Stomach smooth muscle (tissue), 2 donors: ENCODE results near the gene PALB2.

ENCODE experiments used
- H3K27ac ChIP-seq: one replicate; pipeline ENCODE4 v1.7.0; 2013; ENCODE audit warnings: mild to moderate bottlenecking, low read length, inconsistent platforms
- H3K27me3 ChIP-seq, 2 donors: one replicate each; pipeline ENCODE4 v1.7.0; 2013; ENCODE audit warnings: low read length in 2 of 2; ENCODE audit not compliant: insufficient read depth in 2 of 2, control insufficient read depth in 1 of 2
- H3K36me3 ChIP-seq, 2 donors: one replicate each; pipeline ENCODE4 v1.7.0; 2013; ENCODE audit warnings: low read length in 2 of 2; ENCODE audit not compliant: control insufficient read depth in 2 of 2, insufficient read depth in 2 of 2
- H3K4me1 ChIP-seq: one replicate; pipeline ENCODE4 v1.7.0; 2013; ENCODE audit warnings: low read length; ENCODE audit not compliant: control insufficient read depth, insufficient read depth
- H3K4me3 ChIP-seq, 2 donors: one replicate each; pipeline ENCODE4 v1.7.0; 2013; ENCODE audit warnings: low read length in 2 of 2
- H3K9ac ChIP-seq, 2 donors: one replicate each; pipeline ENCODE4 v1.7.0; 2013; ENCODE audit warnings: low read length in 2 of 2, mild to moderate bottlenecking in 1 of 2
- H3K9me3 ChIP-seq, 2 donors: one replicate each; pipeline ENCODE4 v1.7.0; 2013; ENCODE audit warnings: low read length in 2 of 2; ENCODE audit not compliant: control insufficient read depth in 2 of 2
- donor health status: healthy.
- donor health status: Pancreatic carcinoma.

PALB2 gene

GRCh38 chr16:23580391-23580790 is 60.7 kb downstream of the PALB2 start:
- Histone ChIP-seq H3K9me3 (no peaks in the 10 kb centered on the region), H3K4me1 (no peaks in the 10 kb centered on the region), H3K27ac (no peak overlapping the region), H3K4me3 (no peak overlapping the region), H3K9ac (no peak overlapping the region), H3K36me3 (peaks cover 36 to 48% of the 10 kb centered on the region in 2 donors), H3K27me3 (no peaks in the 10 kb centered on the region)

GRCh38 chr16:23579371-23579770 is 61.7 kb downstream of the PALB2 start:
- Histone ChIP-seq H3K27ac (no peak overlapping the region), H3K36me3 (peaks cover 31 to 46% of the 10 kb centered on the region in 2 donors), H3K4me3 (no peak overlapping the region), H3K27me3 (no peaks in the 10 kb centered on the region), H3K4me1 (no peaks in the 10 kb centered on the region), H3K9me3 (no peaks in the 10 kb centered on the region), H3K9ac (no peak overlapping the region)

DNA sequence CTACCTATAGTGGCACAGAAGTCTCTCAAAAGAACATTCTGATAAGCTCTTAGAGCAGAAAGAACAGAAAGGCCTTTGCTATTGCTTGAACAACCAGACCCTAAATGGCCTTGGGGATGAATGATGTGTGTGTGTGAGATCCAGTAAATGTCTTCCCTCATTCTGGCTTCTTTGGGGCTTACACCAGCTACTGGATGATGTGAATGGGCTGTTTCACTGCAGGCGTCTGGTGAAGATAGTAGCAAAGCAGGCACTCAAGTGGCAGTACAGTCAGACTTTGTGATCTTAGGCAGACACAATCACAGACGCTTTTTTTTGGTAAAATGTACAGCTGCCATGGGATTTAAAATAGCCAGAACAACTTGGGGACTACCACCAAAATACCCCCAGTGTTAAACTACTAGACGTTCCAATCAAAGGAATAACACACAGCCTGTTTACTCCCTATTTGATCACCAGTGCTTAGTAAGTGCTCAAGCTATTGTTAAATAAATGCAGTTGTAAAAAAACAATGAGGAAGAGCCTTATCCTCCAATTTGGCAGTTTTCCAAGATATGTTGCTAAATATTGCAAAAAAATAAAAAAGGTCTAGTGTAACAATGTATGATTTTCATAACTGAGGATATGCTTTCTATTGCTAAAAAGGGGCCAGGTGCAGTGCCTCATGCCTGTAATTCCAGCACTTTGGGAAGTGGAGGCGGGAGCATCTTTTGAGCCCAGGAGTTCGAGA is 62.8 kb downstream of the PALB2 start:
- no peaks in the 10 kb centered on the region for H3K9me3 ChIP-seq
- no peak overlapping the region for H3K4me3 ChIP-seq
- H3K27ac ChIP-seq, result no peak overlapping the region
- no peaks in the 10 kb centered on the region for H3K4me1 ChIP-seq
- H3K27me3 ChIP-seq, result no peaks in the 10 kb centered on the region
- peaks cover 30 to 49% of the 10 kb centered on the region in 2 donors for H3K36me3 ChIP-seq
- H3K9ac ChIP-seq, result no peak overlapping the region

- Histone ChIP-seq H3K9me3 (no peaks in the 10 kb centered on the region), H3K27me3 (no peaks in the 10 kb centered on the region), H3K36me3 (peaks cover 30 to 53% of the 10 kb centered on the region in 2 donors), H3K4me3 (no peak overlapping the region), H3K9ac (no peak overlapping the region), H3K4me1 (no peaks in the 10 kb centered on the region), H3K27ac (no peak overlapping the region)
Measured at GRCh38 chr16:23577493-23577892, 63.6 kb downstream of the PALB2 start.

GRCh38 chr16:23575834-23576233 is 65.3 kb downstream of the PALB2 start:
- no peaks in the 10 kb centered on the region for H3K4me1 ChIP-seq
- H3K9me3 ChIP-seq, result no peaks in the 10 kb centered on the region
- peaks cover 40 to 61% of the 10 kb centered on the region in 2 donors for H3K36me3 ChIP-seq
- no peak overlapping the region for H3K9ac ChIP-seq
- no peaks in the 10 kb centered on the region for H3K27me3 ChIP-seq
- H3K27ac ChIP-seq, result no peak overlapping the region
- H3K4me3 ChIP-seq, result no peak overlapping the region

- Histone ChIP-seq H3K36me3 (peaks cover 31 to 54% of the 10 kb centered on the region in 2 donors), H3K4me1 (no peaks in the 10 kb centered on the region), H3K9me3 (no peaks in the 10 kb centered on the region), H3K4me3 (no peak overlapping the region), H3K27ac (no peak overlapping the region), H3K9ac (no peak overlapping the region), H3K27me3 (no peaks in the 10 kb centered on the region)
Measured at GRCh38 chr16:23573817-23574216, 67.3 kb downstream of the PALB2 start.

- Histone ChIP-seq H3K27me3 (no peaks in the 10 kb centered on the region), H3K9ac (no peak overlapping the region), H3K4me3 (no peak overlapping the region), H3K4me1 (no peaks in the 10 kb centered on the region), H3K9me3 (no peaks in the 10 kb centered on the region), H3K36me3 (peaks cover 32 to 56% of the 10 kb centered on the region in 2 donors), H3K27ac (no peak overlapping the region)
Measured at GRCh38 chr16:23572394-23572793, 68.7 kb downstream of the PALB2 start.

DNA sequence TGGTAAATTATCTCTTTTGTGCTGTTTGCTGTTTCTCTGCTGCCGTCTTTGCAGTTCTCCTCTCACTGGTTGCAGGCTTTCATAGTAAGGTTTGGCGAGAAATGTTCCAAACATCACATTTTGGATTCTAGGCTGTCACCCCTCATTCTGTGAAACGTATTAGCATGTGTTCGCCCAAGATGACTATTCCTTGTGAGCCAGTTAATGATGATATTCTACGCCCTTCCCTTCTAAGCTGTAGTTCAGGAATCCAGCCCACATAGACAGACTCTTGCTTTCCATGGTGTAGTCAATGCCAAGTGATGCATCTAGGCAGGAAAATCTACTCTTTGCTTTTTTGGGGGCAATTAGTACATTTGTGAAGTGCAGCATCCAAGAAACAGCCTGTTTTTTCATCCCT is 69.2 kb downstream of the PALB2 start:
- H3K9ac ChIP-seq, result no peak overlapping the region
- H3K27ac ChIP-seq, result no peak overlapping the region
- H3K36me3 ChIP-seq, result peaks cover 37 to 58% of the 10 kb centered on the region in 2 donors
- H3K27me3 ChIP-seq, result no peaks in the 10 kb centered on the region
- H3K4me1 ChIP-seq, result no peaks in the 10 kb centered on the region
- no peaks in the 10 kb centered on the region for H3K9me3 ChIP-seq
- no peak overlapping the region for H3K4me3 ChIP-seq

DNA sequence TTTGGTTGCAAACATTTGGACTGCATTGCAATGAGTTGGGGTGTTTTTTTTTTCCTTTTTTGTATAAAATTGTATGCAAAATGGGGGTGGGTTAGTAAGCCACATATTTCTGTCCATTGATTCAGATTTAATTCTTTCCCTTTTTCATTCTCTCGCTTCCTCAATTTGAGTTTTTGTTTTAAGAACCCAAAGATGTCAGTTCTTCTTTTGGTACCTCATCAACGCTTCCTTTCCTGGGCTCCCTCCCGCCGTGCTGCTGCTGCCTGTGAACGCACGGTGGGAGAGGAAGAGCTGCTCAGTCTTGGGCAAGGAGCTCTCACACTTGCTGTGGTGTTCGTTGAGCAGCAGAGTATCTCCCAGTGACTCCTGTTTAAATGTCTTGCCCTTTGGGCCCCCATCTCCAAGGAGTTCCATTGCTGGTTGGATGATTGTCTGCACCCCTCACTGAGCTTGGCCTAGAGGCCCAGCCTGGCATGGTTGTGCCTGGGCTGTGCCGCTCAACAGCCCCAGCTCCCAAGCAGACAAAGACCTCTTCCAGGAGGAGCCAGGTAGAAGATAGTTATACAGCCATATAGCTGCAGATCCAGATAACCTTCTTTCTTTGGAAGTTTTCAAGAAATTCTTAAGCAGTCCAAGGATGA is 70.0 kb downstream of the PALB2 start:
- H3K9ac ChIP-seq, result no peak overlapping the region
- H3K27ac ChIP-seq, result no peak overlapping the region
- H3K27me3 ChIP-seq, result no peaks in the 10 kb centered on the region
- H3K4me3 ChIP-seq, result no peak overlapping the region
- H3K9me3 ChIP-seq, result no peaks in the 10 kb centered on the region
- no peaks in the 10 kb centered on the region for H3K4me1 ChIP-seq
- peaks cover 40 to 58% of the 10 kb centered on the region in 2 donors for H3K36me3 ChIP-seq

GRCh38 chr16:23567602-23568001 is 73.5 kb downstream of the PALB2 start:
- no peak overlapping the region for H3K27ac ChIP-seq
- H3K36me3 ChIP-seq, result peaks cover 60 to 69% of the 10 kb centered on the region in 2 donors
- no peaks in the 10 kb centered on the region for H3K9me3 ChIP-seq
- H3K4me1 ChIP-seq, result no peaks in the 10 kb centered on the region
- H3K4me3 ChIP-seq, result no peak overlapping the region
- no peaks in the 10 kb centered on the region for H3K27me3 ChIP-seq
- no peak overlapping the region for H3K9ac ChIP-seq

DNA sequence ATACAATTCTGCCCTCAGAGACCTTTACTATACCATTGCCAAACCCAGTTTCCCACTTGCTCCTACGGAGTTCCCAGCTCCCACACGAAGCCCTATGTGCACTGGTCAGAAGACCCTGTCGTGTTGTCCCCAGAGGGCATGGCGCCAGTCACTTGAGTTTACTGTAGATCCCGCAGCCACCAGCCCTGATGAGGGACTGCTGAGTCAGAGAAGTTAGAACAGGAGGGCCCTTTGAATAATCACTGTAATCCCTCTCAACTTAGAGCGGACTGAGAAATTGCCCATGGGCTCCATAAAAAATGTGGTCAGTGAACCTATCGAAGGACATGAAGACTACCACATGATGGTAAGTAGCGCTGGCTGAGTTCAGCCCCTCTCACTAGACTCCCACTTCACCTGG is 74.4 kb downstream of the PALB2 start:
- no peaks in the 10 kb centered on the region for H3K27me3 ChIP-seq
- H3K36me3 ChIP-seq, result peaks cover 62 to 68% of the 10 kb centered on the region in 2 donors
- no peak overlapping the region for H3K9ac ChIP-seq
- H3K9me3 ChIP-seq, result no peaks in the 10 kb centered on the region
- H3K4me1 ChIP-seq, result no peaks in the 10 kb centered on the region
- no peak overlapping the region for H3K27ac ChIP-seq
- no peak overlapping the region for H3K4me3 ChIP-seq
